Suppressor macrophage (primary cell): ENCODE measurements around the gene AGAP2.

Experiments
- DNase-seq, 4 experiments: peaks; one replicate each; pipeline ENCODE4 v3.0.0-alpha.2; 2020 to 2022

AGAP2 gene

GRCh38 chr12:57753756-57754337 is 15.3 kb upstream of the AGAP2 start:
- DNase-seq, result no peak

- no peak for DNase-seq
Observed at GRCh38 chr12:57752668-57753000, 14.1 kb upstream of the AGAP2 start.

GRCh38 chr12:57751788-57752667 is 13.5 kb upstream of the AGAP2 start, which contains the start of gene CDK4:
Gene CDK4 (minus strand): TSS chr12:57752310. CDS start chr12:57751717, 593 bp downstream.
- peak; percentile 99 for DNase-seq

- DNase-seq, result peak in 1 of 4 experiments; percentile 7
Observed at GRCh38 chr12:57751432-57751787, 12.9 kb upstream of the AGAP2 start.

- no peak for DNase-seq
Observed at GRCh38 chr12:57750561-57751431, 12.3 kb upstream of the AGAP2 start.

- DNase-seq, result no peak
Observed at GRCh38 chr12:57749061-57749460, 10.5 kb upstream of the AGAP2 start.

GRCh38 chr12:57746025-57746424 is 7.5 kb upstream of the AGAP2 start:
- DNase-seq, result no peak

GRCh38 chr12:57745485-57745881 is 6.9 kb upstream of the AGAP2 start:
- DNase-seq, result peak in 2 of 4 experiments; percentile 31 to 36

GRCh38 chr12:57744777-57745484 is 6.4 kb upstream of the AGAP2 start, which contains the start of gene TSPAN31:
Gene TSPAN31 (plus strand): TSS chr12:57745039. CDS start chr12:57745155, 116 bp downstream.
- DNase-seq, result peak; percentile 97 to 99 (median 98)

GRCh38 chr12:57744194-57744776 is 5.7 kb upstream of the AGAP2 start:
- peak; percentile 88 to 90 (median 88) for DNase-seq

GRCh38 chr12:57743769-57744168 is 5.2 kb upstream of the AGAP2 start:
- no peak for DNase-seq

GRCh38 chr12:57741844-57742738 is 3.5 kb upstream of the AGAP2 start:
- DNase-seq, result peak; percentile 38 to 71 (median 61)

GRCh38 chr12:57741413-57741789 is 2.9 kb upstream of the AGAP2 start:
- DNase-seq, result peak in 1 of 4 experiments; percentile 20

- peak in 3 of 4 experiments; percentile 41 to 45 (median 41) for DNase-seq
Observed at GRCh38 chr12:57740656-57741412, 2.3 kb upstream of the AGAP2 start.

GRCh38 chr12:57739914-57740538 is 1.5 kb upstream of the AGAP2 start:
- DNase-seq, result no peak

GRCh38 chr12:57739387-57739786 is 845 bp upstream of the AGAP2 start:
- no peak for DNase-seq

GRCh38 chr12:57737467-57738460 is 778 bp downstream of the AGAP2 start:
- no peak for DNase-seq

- DNase-seq, result no peak
Observed at GRCh38 chr12:57736741-57737466, 1.6 kb downstream of the AGAP2 start.
